Measurements from ENCODE around the gene KRTAP1-3.

The KRTAP1-3 gene

DNA sequence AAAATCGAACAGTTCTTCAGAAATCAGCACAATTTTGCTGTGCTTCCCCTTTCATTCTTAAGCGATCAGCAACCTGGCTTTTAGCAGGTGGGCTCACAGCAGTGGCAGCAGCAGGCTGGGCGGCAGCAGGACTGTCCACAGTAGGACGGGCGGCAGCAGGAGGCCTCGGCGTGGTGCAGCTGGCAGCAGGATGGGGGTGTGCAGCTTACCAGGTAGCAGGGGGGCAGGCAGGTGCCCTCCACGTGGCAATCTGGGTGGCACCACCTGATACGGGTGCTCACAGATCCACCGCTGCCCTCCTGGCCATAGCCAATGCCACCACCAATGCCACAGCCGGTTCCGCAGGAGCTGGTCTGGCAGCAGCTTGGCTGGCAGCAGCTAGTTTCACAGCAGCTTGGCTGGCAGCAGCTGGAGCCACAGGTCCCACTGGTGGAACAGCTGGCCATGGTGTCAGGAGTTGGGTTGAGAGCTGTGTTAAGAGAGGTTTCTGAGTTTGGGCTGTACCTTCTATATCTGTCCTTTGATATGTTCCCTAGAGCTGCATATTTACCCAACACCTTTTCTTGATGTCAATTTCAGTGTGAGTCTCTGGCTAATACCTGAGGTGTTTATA is 4.9 kb downstream of the KRTAP1-3 start, which contains the start of gene KRTAP1-4:
Gene KRTAP1-4, minus strand, starts transcription at position 563 of the 613 bp plus-strand sequence. Its CDS starts 117 bp downstream, at position 446.
- H3K9me3 Mint-ChIP-seq = no peaks in the 10 kb centered on the region
- H3K4me3 Mint-ChIP-seq = no peak within 1 kb of the TSS
- no peaks in the 10 kb centered on the region for H3K36me3 Mint-ChIP-seq (ENCODE audit: low read depth)
- H3K27me3 Mint-ChIP-seq (ENCODE audit: low read depth) = peaks cover 10% of the 10 kb centered on the region
- H3K4me1 Mint-ChIP-seq (ENCODE audit: low read depth) = no peaks in the 10 kb centered on the region
- no peak within 1 kb of the TSS for H3K27ac Mint-ChIP-seq

- Mint-ChIP-seq H3K4me1 (ENCODE audit: low read depth) (no peaks in the 10 kb centered on the region), H3K27me3 (ENCODE audit: low read depth) (peaks cover 10% of the 10 kb centered on the region), H3K9me3 (no peaks in the 10 kb centered on the region), H3K4me3 (no peak within 1 kb of the TSS), H3K27ac (no peak within 1 kb of the TSS), H3K36me3 (ENCODE audit: low read depth) (no peaks in the 10 kb centered on the region)
Observed at GRCh38 chr17:41026715-41027471, 7.8 kb downstream of the KRTAP1-3 start, which contains the start of gene KRTAP1-5. Gene KRTAP1-5 (minus strand): TSS chr17:41027208. CDS start chr17:41027155, 53 bp downstream.

DNA sequence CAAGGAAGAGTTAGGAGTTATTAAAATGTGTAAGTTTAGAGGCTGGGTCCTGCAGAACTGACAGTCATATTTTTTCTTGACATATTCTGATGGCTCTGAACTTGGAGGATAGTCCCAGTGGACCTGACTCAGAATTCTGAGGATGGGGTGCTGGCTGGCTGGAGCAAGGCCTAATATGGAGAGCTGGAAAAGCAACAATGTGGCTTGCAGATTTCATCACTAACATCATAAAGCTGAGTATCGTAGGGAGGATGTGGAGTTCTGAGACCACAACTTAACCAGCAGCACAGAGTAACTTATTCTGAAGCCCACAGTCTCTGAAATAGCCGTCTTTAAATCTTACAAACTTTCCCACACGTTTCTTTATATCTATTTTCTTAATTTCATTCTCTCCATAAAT is 10.0 kb downstream of the KRTAP1-3 start:
- H3K36me3 Mint-ChIP-seq (ENCODE audit: low read depth) = no peaks in the 10 kb centered on the region
- no peaks in the 10 kb centered on the region for H3K9me3 Mint-ChIP-seq
- no peaks in the 10 kb centered on the region for H3K27me3 Mint-ChIP-seq (ENCODE audit: low read depth)
- H3K27ac Mint-ChIP-seq = no peak overlapping the region
- H3K4me3 Mint-ChIP-seq = no peak overlapping the region
- H3K4me1 Mint-ChIP-seq (ENCODE audit: low read depth) = no peaks in the 10 kb centered on the region

DNA sequence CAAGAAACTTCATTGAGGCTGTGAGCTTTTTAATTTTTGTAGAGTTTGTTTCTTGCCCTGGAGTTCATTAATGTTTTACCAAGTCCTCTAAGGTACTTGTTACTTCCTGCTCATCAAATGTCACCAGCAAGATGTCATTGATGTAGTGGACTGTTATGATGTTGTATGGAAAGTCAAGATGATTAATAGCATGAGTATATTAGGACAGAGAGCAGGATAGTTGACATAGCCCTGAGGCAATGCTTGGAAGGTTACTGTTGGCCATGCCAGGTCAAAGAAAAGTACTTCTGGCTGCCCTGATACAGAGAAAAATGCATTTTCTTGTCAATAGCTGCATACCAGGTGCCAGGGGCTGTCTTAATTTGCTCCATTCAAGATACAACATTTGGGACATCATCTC is 14.3 kb downstream of the KRTAP1-3 start:
- H3K4me1 Mint-ChIP-seq (ENCODE audit: low read depth) = no peaks in the 10 kb centered on the region
- H3K27ac Mint-ChIP-seq = no peak overlapping the region
- H3K36me3 Mint-ChIP-seq (ENCODE audit: low read depth) = no peaks in the 10 kb centered on the region
- H3K27me3 Mint-ChIP-seq (ENCODE audit: low read depth) = peaks cover 4% of the 10 kb centered on the region
- no peaks in the 10 kb centered on the region for H3K9me3 Mint-ChIP-seq
- no peak overlapping the region for H3K4me3 Mint-ChIP-seq

DNA sequence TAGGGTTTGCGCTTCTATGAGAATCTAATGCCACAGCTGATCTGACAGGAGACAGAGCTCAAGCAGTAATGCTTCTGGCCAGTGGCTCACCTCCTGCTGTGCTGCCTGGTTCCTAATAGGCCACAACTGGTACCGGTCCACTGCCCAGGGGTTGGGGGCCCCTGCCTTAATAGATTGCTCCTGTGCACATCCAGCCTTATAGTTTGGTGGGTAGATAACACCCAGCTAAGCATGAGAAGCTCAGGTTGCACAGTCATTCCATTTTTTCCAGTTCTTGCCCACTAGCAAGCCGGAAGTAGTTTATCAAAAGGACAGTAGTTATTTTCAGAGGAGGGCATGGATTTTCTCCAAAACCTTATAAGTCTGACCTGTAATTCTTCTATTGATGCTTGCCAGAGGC is 15.3 kb downstream of the KRTAP1-3 start:
- Mint-ChIP-seq H3K36me3 (ENCODE audit: low read depth) (no peaks in the 10 kb centered on the region), H3K27ac (no peak overlapping the region), H3K4me3 (no peak overlapping the region), H3K27me3 (ENCODE audit: low read depth) (peaks cover 4% of the 10 kb centered on the region), H3K9me3 (no peaks in the 10 kb centered on the region), H3K4me1 (ENCODE audit: low read depth) (no peaks in the 10 kb centered on the region)

GRCh38 chr17:41018541-41018940 is 16.1 kb downstream of the KRTAP1-3 start:
- Mint-ChIP-seq H3K36me3 (ENCODE audit: low read depth) (no peaks in the 10 kb centered on the region), H3K4me3 (no peak overlapping the region), H3K9me3 (no peaks in the 10 kb centered on the region), H3K27ac (no peak overlapping the region), H3K27me3 (ENCODE audit: low read depth) (peaks cover 4% of the 10 kb centered on the region), H3K4me1 (ENCODE audit: low read depth) (no peaks in the 10 kb centered on the region)

DNA sequence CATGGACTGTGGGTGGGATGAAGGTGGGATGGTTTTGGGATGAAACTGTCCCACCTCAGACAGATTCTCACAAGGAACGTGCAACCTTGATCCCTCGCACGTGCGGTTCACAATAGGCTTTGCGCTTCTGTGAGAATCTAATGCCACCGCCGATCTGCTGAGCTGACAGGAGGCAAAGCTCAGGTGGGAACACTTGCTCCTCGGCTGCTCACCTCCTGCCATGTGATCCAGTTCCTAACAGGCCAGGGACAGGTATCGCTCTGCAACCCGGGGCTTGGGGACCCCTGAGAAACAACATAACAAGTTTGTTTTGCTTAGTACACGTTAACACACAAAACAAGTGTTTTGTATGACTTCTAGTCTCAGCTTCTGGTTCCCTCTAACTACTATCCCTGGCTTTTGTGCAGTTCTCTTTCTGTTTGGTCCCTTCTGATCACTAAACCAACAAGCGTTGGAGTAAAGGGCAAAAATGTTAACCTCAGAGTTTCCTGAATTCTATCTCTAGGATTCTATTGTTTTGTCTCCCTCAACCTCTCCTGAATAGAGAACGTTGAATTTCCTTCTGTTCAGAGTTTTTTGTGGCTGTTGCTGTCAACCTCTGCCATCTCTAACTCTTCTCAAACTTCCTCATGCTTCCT is 18.0 kb downstream of the KRTAP1-3 start:
- H3K36me3 Mint-ChIP-seq (ENCODE audit: low read depth) = no peaks in the 10 kb centered on the region
- no peaks in the 10 kb centered on the region for H3K4me1 Mint-ChIP-seq (ENCODE audit: low read depth)
- no peaks in the 10 kb centered on the region for H3K9me3 Mint-ChIP-seq
- no peak overlapping the region for H3K4me3 Mint-ChIP-seq
- H3K27ac Mint-ChIP-seq = no peak overlapping the region
- peaks cover 8% of the 10 kb centered on the region for H3K27me3 Mint-ChIP-seq (ENCODE audit: low read depth)

DNA sequence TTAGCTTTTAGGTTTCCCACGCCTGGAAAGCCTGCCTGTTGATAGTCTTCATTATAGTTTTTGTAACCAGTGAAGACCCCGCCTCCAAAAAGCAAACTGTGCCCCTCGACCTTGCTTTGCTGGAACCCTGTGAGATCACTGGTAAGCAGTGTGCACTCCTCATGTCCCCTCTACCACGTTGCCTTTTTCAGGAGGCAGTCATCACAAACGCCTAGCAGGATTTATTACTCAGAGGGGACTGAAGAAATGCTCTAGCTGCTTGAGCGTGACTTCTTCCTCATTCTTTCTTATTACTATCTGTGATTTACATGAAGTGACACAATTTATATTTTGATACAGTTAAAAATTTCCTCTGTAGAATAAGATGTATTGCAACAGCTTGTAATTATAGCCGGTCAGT is 19.2 kb downstream of the KRTAP1-3 start:
- no peak overlapping the region for H3K4me3 Mint-ChIP-seq
- H3K27ac Mint-ChIP-seq = no peak overlapping the region
- no peaks in the 10 kb centered on the region for H3K4me1 Mint-ChIP-seq (ENCODE audit: low read depth)
- no peaks in the 10 kb centered on the region for H3K36me3 Mint-ChIP-seq (ENCODE audit: low read depth)
- peaks cover 8% of the 10 kb centered on the region for H3K27me3 Mint-ChIP-seq (ENCODE audit: low read depth)
- no peaks in the 10 kb centered on the region for H3K9me3 Mint-ChIP-seq

- no peak overlapping the region for H3K27ac Mint-ChIP-seq
- H3K9me3 Mint-ChIP-seq = no peaks in the 10 kb centered on the region
- no peak overlapping the region for H3K4me3 Mint-ChIP-seq
- H3K36me3 Mint-ChIP-seq (ENCODE audit: low read depth) = no peaks in the 10 kb centered on the region
- no peaks in the 10 kb centered on the region for H3K4me1 Mint-ChIP-seq (ENCODE audit: low read depth)
- peaks cover 12% of the 10 kb centered on the region for H3K27me3 Mint-ChIP-seq (ENCODE audit: low read depth)
Observed at GRCh38 chr17:41013606-41014005, 21.1 kb downstream of the KRTAP1-3 start.

GRCh38 chr17:41013181-41013580 is 21.5 kb downstream of the KRTAP1-3 start:
- Mint-ChIP-seq H3K4me3 (no peak overlapping the region), H3K9me3 (no peaks in the 10 kb centered on the region), H3K27ac (no peak overlapping the region), H3K36me3 (ENCODE audit: low read depth) (no peaks in the 10 kb centered on the region), H3K27me3 (ENCODE audit: low read depth) (peaks cover 12% of the 10 kb centered on the region), H3K4me1 (ENCODE audit: low read depth) (no peaks in the 10 kb centered on the region)

GRCh38 chr17:41012326-41013120 is 22.2 kb downstream of the KRTAP1-3 start:
- Mint-ChIP-seq H3K4me1 (ENCODE audit: low read depth) (no peaks in the 10 kb centered on the region), H3K27ac (no peak overlapping the region), H3K4me3 (no peak overlapping the region), H3K9me3 (no peaks in the 10 kb centered on the region), H3K27me3 (ENCODE audit: low read depth) (peaks cover 9% of the 10 kb centered on the region), H3K36me3 (ENCODE audit: low read depth) (no peaks in the 10 kb centered on the region)

DNA sequence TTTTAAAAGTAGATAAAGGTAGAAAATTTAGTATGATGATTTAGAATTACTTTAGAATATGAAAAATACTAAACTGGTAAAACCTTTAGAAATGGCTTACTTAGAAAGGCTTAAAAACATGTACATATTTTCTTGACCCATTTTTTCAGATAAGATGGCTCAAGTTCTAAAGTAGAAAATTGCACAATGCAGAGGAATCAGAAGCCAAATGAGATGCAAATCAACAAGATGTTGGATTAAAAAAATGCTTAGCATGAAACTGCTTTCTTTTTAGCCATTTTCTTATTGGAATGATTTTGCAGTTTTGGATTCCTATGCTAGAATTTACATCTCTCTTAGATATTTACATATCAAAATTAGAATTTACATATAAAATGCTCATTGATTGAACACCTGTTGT is 24.2 kb downstream of the KRTAP1-3 start:
- no peak overlapping the region for H3K27ac Mint-ChIP-seq
- H3K4me1 Mint-ChIP-seq (ENCODE audit: low read depth) = no peaks in the 10 kb centered on the region
- H3K27me3 Mint-ChIP-seq (ENCODE audit: low read depth) = peaks cover 11% of the 10 kb centered on the region
- no peaks in the 10 kb centered on the region for H3K9me3 Mint-ChIP-seq
- no peak overlapping the region for H3K4me3 Mint-ChIP-seq
- H3K36me3 Mint-ChIP-seq (ENCODE audit: low read depth) = no peaks in the 10 kb centered on the region

GRCh38 chr17:41009936-41010335 is 24.7 kb downstream of the KRTAP1-3 start:
- no peak overlapping the region for H3K4me3 Mint-ChIP-seq
- H3K9me3 Mint-ChIP-seq = no peaks in the 10 kb centered on the region
- H3K27me3 Mint-ChIP-seq (ENCODE audit: low read depth) = peaks cover 11% of the 10 kb centered on the region
- H3K27ac Mint-ChIP-seq = no peak overlapping the region
- H3K36me3 Mint-ChIP-seq (ENCODE audit: low read depth) = no peaks in the 10 kb centered on the region
- no peaks in the 10 kb centered on the region for H3K4me1 Mint-ChIP-seq (ENCODE audit: low read depth)

DNA sequence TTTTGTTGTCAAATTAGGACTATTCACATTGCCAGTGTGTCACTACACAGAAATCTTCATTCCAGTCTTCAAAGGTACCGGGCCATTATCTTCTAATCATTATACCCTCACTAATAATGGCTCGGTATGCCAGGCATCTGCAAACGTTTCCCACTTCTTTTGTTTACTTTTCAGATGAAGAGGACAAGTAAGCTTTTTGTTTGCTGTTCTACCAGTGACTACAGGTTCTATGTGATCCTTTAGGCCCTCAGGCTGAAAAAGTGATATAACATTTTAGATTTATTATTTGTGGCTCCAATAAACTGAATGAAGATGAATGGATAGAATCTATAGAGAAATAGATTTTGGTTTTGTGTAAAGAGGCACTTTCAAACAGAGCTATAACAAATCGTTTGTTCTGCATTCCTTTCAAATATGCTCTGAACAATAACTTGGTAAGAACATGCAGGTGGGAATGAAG is 25.3 kb downstream of the KRTAP1-3 start:
- no peaks in the 10 kb centered on the region for H3K36me3 Mint-ChIP-seq (ENCODE audit: low read depth)
- H3K27me3 Mint-ChIP-seq (ENCODE audit: low read depth) = peaks cover 11% of the 10 kb centered on the region
- H3K4me3 Mint-ChIP-seq = no peak overlapping the region
- no peak overlapping the region for H3K27ac Mint-ChIP-seq
- no peaks in the 10 kb centered on the region for H3K9me3 Mint-ChIP-seq
- H3K4me1 Mint-ChIP-seq (ENCODE audit: low read depth) = no peaks in the 10 kb centered on the region
